B cell (primary cell): Measurements from ENCODE around the gene HPN. TPM values are rescaled to one million over a fixed set of nuclear protein-coding genes. Genes with fewer than 3 reads are reported as not detected.

ENCODE experiments used
- ATAC-seq: fragments of 200-7000 bp; cut with Tn5 transposase; one replicate; pipeline ENCODE4 v1.10.0; 2021; ENCODE audit warnings: low read depth, mild to moderate bottlenecking, moderate number of reproducible peaks, moderate library complexity
- CTCF ChIA-PET: fragments of 350-600 bp; sonication (Branson Sonifier 250); formaldehyde crosslinking; loops from one replicate; lab custom pipeline; 2021; ENCODE audit warnings: antibody characterized with exemption, inconsistent platforms; lab: Charles Lee
- POLR2A ChIA-PET: fragments of 350-600 bp; sonication (Branson Sonifier 250); formaldehyde crosslinking; loops from one replicate; lab custom pipeline; 2021; ENCODE audit warnings: antibody characterized with exemption; lab: Charles Lee
- DNase-seq: peaks from one replicate; pipeline ENCODE4 v3.0.0; 2013
- H2AFZ ChIP-seq: 2 replicates; pipeline ENCODE4 v1.6.1; 2012; ENCODE audit warnings: mild to moderate bottlenecking, low read depth, low read length; ENCODE audit not compliant: insufficient read depth, poor library complexity, severe bottlenecking
- H3K27ac ChIP-seq, 2 donors: 1 replicate in 1 of 2; 2 replicates in 1 of 2; pipeline ENCODE4 v1.5.1; 2012 to 2013; ENCODE audit warnings: low read length in 2 of 2, mild to moderate bottlenecking in 2 of 2, moderate library complexity in 1 of 2
- H3K27me3 ChIP-seq, 4 experiments: fragments of 200-600 bp in 1 of 4; sonication (generic) in 1 of 4; replicated peaks in 1 of 4; 1 replicate in 2 of 4; 2 replicates in 2 of 4; pipeline versions ENCODE4 v1.6.1 to v1.7.0; 2013 to 2016; ENCODE audit warnings: low read length in 3 of 4, mild to moderate bottlenecking in 2 of 4, mixed read lengths in 1 of 4, moderate library complexity in 1 of 4; ENCODE audit not compliant: insufficient read depth in 4 of 4, control insufficient read depth in 3 of 4; ENCODE audit errors: control extremely low read depth in 1 of 4
- H3K36me3 ChIP-seq, 2 experiments: replicated peaks in 1 of 2; 1 replicate in 1 of 2; 2 replicates in 1 of 2; pipeline versions ENCODE4 v1.6.1 to v1.7.1; 2013; ENCODE audit warnings: low read length in 1 of 2; ENCODE audit not compliant: insufficient read depth in 2 of 2, control insufficient read depth in 1 of 2; ENCODE audit errors: control extremely low read depth in 1 of 2, extremely low read depth in 1 of 2
- H3K4me1 ChIP-seq, 2 donors: fragments of 200-600 bp in 1 of 2; sonication (generic) in 1 of 2; 1 replicate in 1 of 2; 2 replicates in 1 of 2; pipeline versions ENCODE4 v1.5.1 to v1.6.1; 2013 to 2017; ENCODE audit warnings: low read length in 2 of 2; ENCODE audit not compliant: control insufficient read depth in 2 of 2, insufficient read depth in 2 of 2
- H3K4me2 ChIP-seq: replicated peaks from 2 replicates; pipeline ENCODE3; 2012; ENCODE audit warnings: mild to moderate bottlenecking, low read depth, low read length; ENCODE audit not compliant: poor library complexity, severe bottlenecking
- H3K4me3 ChIP-seq, 5 experiments: fragments of 200-600 bp in 1 of 5; sonication (generic) in 1 of 5; 1 replicate in 3 of 5; 2 replicates in 2 of 5; pipeline versions ENCODE4 v1.5.1 to v1.7.0; 2011 to 2016; ENCODE audit warnings: low read length in 4 of 5, mild to moderate bottlenecking in 4 of 5, low read depth in 2 of 5, control low read depth in 1 of 5, moderate library complexity in 1 of 5; ENCODE audit not compliant: insufficient read depth in 1 of 5; ENCODE audit errors: control extremely low read depth in 1 of 5, extremely low read depth in 1 of 5
- H3K79me2 ChIP-seq: fragments of 200-600 bp; sonication (generic); one replicate; pipeline ENCODE4 v1.6.0; 2016; ENCODE audit warnings: low read length; ENCODE audit not compliant: control insufficient read depth, insufficient read depth
- H3K9ac ChIP-seq: fragments of 200-600 bp; sonication (generic); 2 replicates; pipeline ENCODE4 v1.6.1; 2017; ENCODE audit warnings: mild to moderate bottlenecking, low read length, moderate library complexity
- H3K9me3 ChIP-seq, 3 donors: one replicate each; pipeline versions ENCODE4 v1.6.1 to v1.7.1; 2013; ENCODE audit warnings: low read length in 2 of 3; ENCODE audit not compliant: control insufficient read depth in 2 of 3, insufficient read depth in 1 of 3; ENCODE audit errors: control extremely low read depth in 1 of 3
- H4K20me1 ChIP-seq: 2 replicates; pipeline ENCODE4 v1.6.0; 2012; ENCODE audit warnings: mild to moderate bottlenecking, low read length; ENCODE audit not compliant: insufficient read depth, control insufficient read depth, poor library complexity, severe bottlenecking
- H3K27ac Mint-ChIP-seq: one replicate; pipeline ENCODE4 v1.8.0; 2021; ENCODE audit warnings: mixed read lengths
- H3K27me3 Mint-ChIP-seq: one replicate; pipeline ENCODE4 v1.8.0; 2021; ENCODE audit warnings: mixed read lengths
- H3K4me1 Mint-ChIP-seq: one replicate; pipeline ENCODE4 v1.8.0; 2021; ENCODE audit warnings: mixed read lengths
- H3K4me3 Mint-ChIP-seq: one replicate; pipeline ENCODE4 v1.8.0; 2021; ENCODE audit warnings: mixed read lengths
- H3K9me3 Mint-ChIP-seq: one replicate; pipeline ENCODE4 v1.8.0; 2022; ENCODE audit warnings: mixed read lengths; ENCODE audit not compliant: insufficient read depth
- CTCF ChIP-seq: fragments of 200-600 bp; IDR thresholded peaks from one replicate; pipeline ENCODE4 v1.8.0; 2022; ENCODE audit warnings: antibody characterized with exemption, mild to moderate bottlenecking
- EZH2 ChIP-seq: IDR thresholded peaks from 2 replicates; pipeline ENCODE4 v1.6.1; 2012; ENCODE audit warnings: borderline replicate concordance, low read depth, mild to moderate bottlenecking, moderate library complexity, low read length; ENCODE audit not compliant: insufficient read depth, poor library complexity, severe bottlenecking
- WGBS: methylation state at CpG from one replicate; pipeline ENCODE4 v1.1.5; 2013; ENCODE audit warnings: missing lambda C conversion rate; ENCODE audit not compliant: insufficient coverage; 5-methylcytosine and 5-hydroxymethylcytosine counted together
- intact Hi-C: fragments of 100-400 bp; cut with micrococcal nuclease; formaldehyde crosslinking; loops from one replicate; pipeline ENCODE4 v1.10.0; 2022
- polyA plus RNA-seq: library from polyadenylated mRNA; depleted of rRNA; stranded (reverse); fragments of >200 nt; gene quantifications from 2 replicates; pipeline ENCODE4 v1.2.3, GENCODE V29; 2012
- total RNA-seq, 2 donors: library from RNA; stranded (reverse); fragments of 120-200 nt in 1 of 2; gene quantifications; 1 replicate in 1 of 2; 2 replicates in 1 of 2; pipeline versions ENCODE4 v1.2.3 to v1.2.4, GENCODE V29; 2013 to 2022

The HPN gene
- total and polyA plus RNA-seq, 2 donors (not counting 1 experiment from before 2014, with no cell fraction given), result 0.30 TPM; not detected in 1

GRCh38 chr19:35039881-35040825, 1.4 kb upstream of the HPN start:
- WGBS, result 3% methylated on average over 17 of the region's 39 CpGs
- intact Hi-C loops, result no loop called here
- Mint-ChIP-seq H3K27ac (peak overlapping the region; percentile 62), H3K27me3 (peaks cover 12% of the 10 kb centered on the region), H3K4me3 (peak overlapping the region; percentile 85), H3K9me3 (no peaks in the 10 kb centered on the region), H3K4me1 (peaks cover 45% of the 10 kb centered on the region)
- Histone ChIP-seq H3K9me3 (no peaks in the 10 kb centered on the region), H3K4me1 (peaks cover 39 to 45% of the 10 kb centered on the region in 2 donors), H3K27ac (no peak overlapping the region), H3K36me3 (no peaks in the 10 kb centered on the region), H3K27me3 (peaks cover 0 to 22% (median 7%) of the 10 kb centered on the region in 4 experiments), H3K4me2 (peak overlapping the region; percentile 90), H3K9ac (peak overlapping the region; percentile 57), H4K20me1 (no peaks in the 10 kb centered on the region), H3K79me2 (no peaks in the 10 kb centered on the region), H3K4me3 (peak overlapping the region in 4 of 5 experiments; percentile 37 to 49 (median 44)), H2AFZ (peak overlapping the region; percentile 74)
- ATAC-seq, result peak; percentile 11
- ChIA-PET POLR2A (no interaction called here), CTCF (no interaction called here)
- TF ChIP-seq CTCF (no peak), EZH2 (no peak)
- peak; percentile 47 for DNase-seq
